ENCODE results near the gene CSF1. TPM values are rescaled to one million over a fixed set of nuclear protein-coding genes. Genes with fewer than 3 reads are reported as not detected.

Gene CSF1
- total and polyA plus RNA-seq, 2 of the 13 experiments (the other 11 are each of a cell fraction or from before 2014, with no cell fraction given), result 4.6 to 13.3 TPM

- TF ChIP-seq TFAP4 (IDR thresholded peaks at IDR 0.05; ENCODE audit: borderline replicate concordance, low read depth) (peak; percentile 26; the same call in 1 of the 2 replicates), ETV6 (CRISPR knock-in tag; conservative IDR thresholded peaks at IDR 0.05) (no peak), CBX5 (CRISPR knock-in tag; IDR thresholded peaks at IDR 0.05; ENCODE audit: borderline replicate concordance) (0 out of 2 replicates have a peak, but pooled peaks have one; percentile 29), U2AF1 (optimal IDR thresholded peaks at IDR 0.05; ENCODE audit: low read depth, low read length) (no peak), ZMAT3 (CRISPR knock-in tag; conservative IDR thresholded peaks at IDR 0.05) (no peak), LRRFIP1 (CRISPR knock-in tag; conservative IDR thresholded peaks at IDR 0.05) (no peak), FOXO4 (CRISPR knock-in tag; conservative IDR thresholded peaks at IDR 0.05) (no peak), HIC2 (CRISPR knock-in tag; IDR thresholded peaks at IDR 0.05; ENCODE audit: low read depth) (peak; percentile 75), TMF1 (CRISPR knock-in tag; IDR thresholded peaks at IDR 0.05; ENCODE audit: low read depth) (no peak), ELF3 (CRISPR knock-in tag; IDR thresholded peaks at IDR 0.05) (0 out of 2 replicates have a peak, but pooled peaks have one; percentile 28), SATB2 (CRISPR knock-in tag; IDR thresholded peaks at IDR 0.05) (peak; percentile 53; the same call in 1 of the 2 replicates), HNF1B (CRISPR knock-in tag; IDR thresholded peaks at IDR 0.05) (peak; percentile 12; the same call in 1 of the 2 replicates), ZBTB20 (CRISPR knock-in tag; IDR thresholded peaks at IDR 0.05; ENCODE audit: borderline replicate concordance, low read depth) (peak; percentile 40; the same call in 1 of the 2 replicates), SRSF4 (IDR thresholded peaks at IDR 0.05; ENCODE audit: low read depth, low read length, poor library complexity, severe bottlenecking) (no peak), MEF2D (CRISPR knock-in tag; IDR thresholded peaks at IDR 0.05) (no peak; the same call in 1 of the 2 replicates), MBD4 (IDR thresholded peaks at IDR 0.05; ENCODE audit: borderline replicate concordance, low read length) (no peak), NR0B2 (CRISPR knock-in tag; IDR thresholded peaks at IDR 0.05) (0 out of 2 replicates have a peak, but pooled peaks have one; percentile 37), ZNF576 (CRISPR knock-in tag; IDR thresholded peaks at IDR 0.05) (no peak)
Observed at GRCh38 chr1:109882288-109883245, 28.1 kb upstream of the CSF1 start (continued).

Measured in HepG2 (cell line).